Measurements from ENCODE around the gene EIF4B. TPM values are rescaled to one million over a fixed set of nuclear protein-coding genes. Genes with fewer than 3 reads are reported as not detected.

EIF4B gene
- total and polyA plus RNA-seq, 9 of the 15 experiments (the other 6 are each of a cell fraction or from before 2014, with no cell fraction given): 138 to 669 (median 552) TPM

- peak overlapping the region; percentile 44; the same call in 2 of the 3 replicates for H3K27ac ChIP-seq (ENCODE audit: extremely low read depth, low read depth, low read length)
- no peaks in the 10 kb centered on the region for H3K9me1 ChIP-seq (ENCODE audit: control insufficient read depth, insufficient read depth, low read length)
- H3K4me3 ChIP-seq: no peak overlapping the region
- intact Hi-C loops (cut with micrococcal nuclease): no loop called here
- H3K4me1 ChIP-seq (replicated peaks in 1 of 2; ENCODE audit: control insufficient read depth in 2 of 2, insufficient read depth in 2 of 2, low read length in 2 of 2): peaks cover 19 to 29% of the 10 kb centered on the region in 2 experiments
- H2AFZ ChIP-seq (ENCODE audit: low read depth, low read length): peak overlapping the region; percentile 60
- peak; percentile 80 for ATAC-seq
- H3K27me3 ChIP-seq (ENCODE audit: control insufficient read depth in 2 of 2, insufficient read depth in 2 of 2, low read length in 2 of 2): no peaks in the 10 kb centered on the region
- no peaks in the 10 kb centered on the region for H3K9me3 ChIP-seq (replicated peaks; ENCODE audit: control insufficient read depth, insufficient read depth, low read depth, low read length)
- CTCF ChIA-PET (ENCODE audit: low intra/inter-chr PET ratio): interaction anchor here (1.4 kb wide), 1 partner anchor 28 kb away, joined by 6 read pairs; no protein-coding TSS in a partner anchor
- peak; percentile 80 to 85 (median 82) for DNase-seq (ENCODE audit: extremely low read depth in 1 of 4, low spot score in 3 of 4)
- H3K4me2 ChIP-seq (ENCODE audit: insufficient read depth, low read length): peak overlapping the region; percentile 49
- peak overlapping the region; percentile 18 to 88 for H3K9ac ChIP-seq (ENCODE audit: insufficient read depth in 1 of 2, low read depth in 2 of 2, low read length in 2 of 2)
- BruUV-seq (replicated peaks): no TSS peak
- WGBS (ENCODE audit: insufficient coverage, low coverage, missing lambda C conversion rate): 45% methylated on average over 11 of the region's 11 CpGs
- H3K36me3 ChIP-seq (ENCODE audit: control insufficient read depth, insufficient read depth, low read length): peaks cover 16% of the 10 kb centered on the region; the same call in 2 of the 3 replicates
- H3K79me2 ChIP-seq (ENCODE audit: control insufficient read depth, insufficient read depth, low read length): no peaks in the 10 kb centered on the region
- no peaks in the 10 kb centered on the region for H4K20me1 ChIP-seq (replicated peaks; ENCODE audit: control insufficient read depth, insufficient read depth, low read length)
- POLR2A ChIA-PET: interaction anchor here (0.6 to 1.6 kb wide), 5 partner anchors 9 to 559 kb away, joined by 3 to 6 read pairs (median 3); partner anchors contain the start of gene PFDN5
- FAIRE-seq: peak; percentile 96
- in situ Hi-C loops (cut with MboI): no loop called here
- TF ChIP-seq XRCC5 (IDR thresholded peaks at IDR 0.05; ENCODE audit: low read depth, low read length) (0 out of 2 replicates have a peak, but pooled peaks have one; percentile 43), PRPF4 (IDR thresholded peaks at IDR 0.05; ENCODE audit: insufficient read depth, low read depth, low read length, poor library complexity, severe bottlenecking) (no peak), NFRKB (IDR thresholded peaks at IDR 0.05; ENCODE audit: low read depth) (no peak), FOS (IDR thresholded peaks at IDR 0.05; ENCODE audit: extremely low read depth, insufficient read length) (no peak), CTCFL (IDR thresholded peaks at IDR 0.05; ENCODE audit: borderline replicate concordance, insufficient read depth, low read depth, low read length, poor library complexity, severe bottlenecking) (peak; percentile 76), RAD21 (CRISPR knock-in tag; conservative IDR thresholded peaks at IDR 0.05 in 1 of 2, IDR thresholded peaks at IDR 0.05 in 1 of 2) (peak in 1 of 2 experiments; percentile 49; a peak in 3 of 4 replicates), ZNF592 (IDR thresholded peaks at IDR 0.05) (peak; percentile 46; the same call in 1 of the 2 replicates), TCF3 (CRISPR knock-in tag; IDR thresholded peaks at IDR 0.05) (0 out of 2 replicates have a peak, but pooled peaks have one; percentile 10), RBM15 (IDR thresholded peaks at IDR 0.05; ENCODE audit: insufficient read depth, low read length) (no peak), ETV5 (CRISPR knock-in tag; IDR thresholded peaks at IDR 0.05; ENCODE audit: low read depth) (peak; percentile 45; the same call in 1 of the 2 replicates), TAL1 (IDR thresholded peaks at IDR 0.05) (peak; percentile 12; the same call in 1 of the 2 replicates), POLR2A (conservative IDR thresholded peaks at IDR 0.05) (no peak), NFIC (IDR thresholded peaks at IDR 0.05) (peak; percentile 75)
These were observed 65.6 kb downstream of the EIF4B start for GRCh38 chr12:53071591-53072551.
